Caki2 (cell line): Measurements from ENCODE around the gene PRPF6. TPM values are rescaled to one million over a fixed set of nuclear protein-coding genes. Genes with fewer than 3 reads are reported as not detected.

ENCODE experiments used
- DNase-seq: peaks from one replicate; pipeline ENCODE4 v3.0.0-alpha.2; 2015; ENCODE audit warnings: low read depth
- in situ Hi-C: cut with HindIII; loops from 2 replicates; pipeline ENCODE4 v1.10.0; 2016; ENCODE audit warnings: low sequenced_read_pairs, low pct_unique_long_range_greater_than_20kb, mixed read lengths
- total RNA-seq: library from RNA; depleted of rRNA; stranded (reverse); fragments of >200 nt; shearing (Covaris generic); gene quantifications from 2 replicates; pipeline ENCODE4 v1.2.3, GENCODE V29; 2014; ENCODE audit warnings: low replicate concordance

The PRPF6 gene
- total RNA-seq, 1 experiment from 2014 or later, result 130 TPM

DNA sequence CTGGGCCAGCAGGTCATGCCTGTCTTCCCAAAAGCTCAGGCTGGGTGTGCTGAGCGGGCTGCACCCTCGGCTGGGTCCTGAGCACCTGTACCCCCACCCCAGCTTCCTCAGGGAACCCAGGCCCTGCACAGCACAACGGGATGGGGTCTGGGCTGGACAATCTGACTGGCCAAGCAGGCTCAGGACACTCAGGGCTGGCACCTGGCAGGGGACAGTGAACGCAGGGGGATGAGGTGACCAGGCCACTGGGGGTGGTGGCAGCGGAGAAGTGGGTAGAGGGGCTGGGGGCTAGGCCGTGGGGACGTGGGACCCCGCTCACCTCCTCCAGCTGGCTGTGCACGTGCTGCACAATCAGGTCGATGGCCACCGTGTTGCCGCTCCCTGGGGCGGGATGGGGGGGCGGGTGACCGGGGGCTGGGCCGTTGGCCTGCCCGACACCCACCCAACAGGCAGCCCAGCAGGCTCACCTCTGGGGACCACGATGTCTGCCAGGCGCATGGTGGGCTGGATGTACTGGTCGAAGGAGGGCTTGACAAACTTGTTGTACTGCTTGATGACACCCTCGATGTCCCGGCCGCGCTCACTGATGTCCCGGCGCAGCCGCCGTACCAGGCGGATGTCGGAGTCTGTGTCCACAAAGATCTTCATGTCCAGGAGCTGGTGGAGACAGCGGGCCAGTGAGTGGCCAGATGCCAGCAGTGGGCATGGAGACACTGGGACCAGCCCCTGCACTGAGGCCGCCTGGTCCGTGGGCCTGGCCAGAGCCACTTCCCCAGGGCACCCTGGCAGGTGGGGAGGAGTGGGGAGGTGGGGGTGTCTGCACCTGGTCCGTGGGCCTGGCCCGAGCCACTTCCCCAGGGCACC lies 36.6 kb upstream of the PRPF6 start:
- in situ Hi-C loops, result no loop called here
- DNase-seq, result no peak

GRCh38 chr20:63945031-63945658 lies 35.8 kb upstream of the PRPF6 start:
- in situ Hi-C loops, result no loop called here
- no peak for DNase-seq

GRCh38 chr20:63945921-63946920 lies 34.7 kb upstream of the PRPF6 start:
- in situ Hi-C loops, result no loop called here
- no peak for DNase-seq

DNA sequence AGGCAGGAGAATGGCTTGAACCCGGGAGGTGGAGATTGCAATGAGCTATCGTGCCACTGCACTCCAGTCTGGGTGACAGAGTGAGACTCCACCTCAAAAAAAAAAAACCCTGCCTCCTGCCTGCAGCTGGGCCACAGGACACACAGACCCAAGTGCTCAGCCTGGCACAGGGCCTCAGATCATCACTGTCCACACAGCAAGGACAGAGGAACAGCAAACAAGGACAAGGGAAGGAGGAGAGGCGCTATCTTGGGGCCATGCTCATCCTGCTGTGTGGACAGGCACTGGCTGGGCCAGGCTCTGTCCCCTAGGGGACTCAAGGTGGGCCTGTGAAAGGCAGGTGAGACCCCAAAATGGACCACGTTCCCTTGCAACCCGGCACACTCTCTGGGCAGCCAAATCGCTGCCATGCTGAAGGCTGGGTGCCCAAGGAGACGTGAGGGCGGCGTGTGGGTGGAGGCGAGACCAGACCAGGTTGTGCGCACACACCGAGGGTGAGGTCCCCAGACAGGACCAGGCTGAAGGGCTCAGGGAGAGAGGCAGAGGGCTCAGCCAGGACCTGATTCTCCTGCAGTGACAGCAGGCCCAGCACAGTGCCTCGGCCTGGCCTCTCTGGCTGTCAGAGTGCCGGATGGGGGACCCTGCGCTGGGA lies 33.8 kb upstream of the PRPF6 start:
- in situ Hi-C loops, result no loop called here
- DNase-seq, result no peak

DNA sequence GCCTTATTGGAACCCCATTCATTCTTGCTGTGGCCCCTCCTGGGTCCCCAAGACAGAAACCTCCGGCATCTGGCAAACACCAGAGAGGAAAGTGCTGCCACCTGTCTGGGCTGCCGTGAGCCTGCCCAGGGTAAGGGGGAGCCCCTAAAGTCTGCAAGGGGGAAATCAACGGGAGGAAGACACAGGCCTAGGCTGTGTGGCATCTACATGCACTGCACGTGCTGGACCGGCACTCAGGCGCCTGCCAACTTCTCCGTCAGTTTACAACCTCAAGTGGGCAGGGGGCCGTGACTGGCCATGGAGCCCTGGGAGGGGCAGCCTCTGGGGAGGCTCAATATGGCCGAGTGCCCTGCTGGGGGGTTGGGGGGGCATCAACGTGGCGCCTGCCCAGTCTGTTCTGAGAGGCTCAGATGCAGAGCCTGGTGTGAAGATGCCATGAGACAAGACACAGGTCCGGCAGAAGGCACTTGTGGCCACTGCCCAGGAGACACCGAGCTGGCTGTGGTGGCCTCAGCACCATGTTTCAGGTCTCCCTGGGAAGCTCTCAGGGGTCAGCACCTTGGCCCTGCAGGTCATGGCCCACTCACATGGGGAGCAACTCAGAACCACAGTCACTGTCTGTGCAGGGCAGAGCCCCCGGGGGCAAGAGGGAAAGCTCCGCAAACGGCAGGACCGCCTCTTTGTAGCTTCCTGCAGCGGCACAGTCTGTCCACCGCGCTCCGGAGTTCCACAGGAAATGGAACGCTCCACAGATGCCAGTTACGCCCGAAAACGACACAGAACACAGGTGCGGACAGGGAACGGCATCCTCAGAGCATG lies 33.1 kb upstream of the PRPF6 start:
- DNase-seq, result peak; percentile 26
- in situ Hi-C loops, result no loop called here

- DNase-seq, result no peak
- in situ Hi-C loops, result no loop called here
Measured at GRCh38 chr20:63950701-63951397, 30.1 kb upstream of the PRPF6 start.

- in situ Hi-C loops, result no loop called here
- no peak for DNase-seq
Measured at GRCh38 chr20:63951398-63952209, 29.3 kb upstream of the PRPF6 start.

DNA sequence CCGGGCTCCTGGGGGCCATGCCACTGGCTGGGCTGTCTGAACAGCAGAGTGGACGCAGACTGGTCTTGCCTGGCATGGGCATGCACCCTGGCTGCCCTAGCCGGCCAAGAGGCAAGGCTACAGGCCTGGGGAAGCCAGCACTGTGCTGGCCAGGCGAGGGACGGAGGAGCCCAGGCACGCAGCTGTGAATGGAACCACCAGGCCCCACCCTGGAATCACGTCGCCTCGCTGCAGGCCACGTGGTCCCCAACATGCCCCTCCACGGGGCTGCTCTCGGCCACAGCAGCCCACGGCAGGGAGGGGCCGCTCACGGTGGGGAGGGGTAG lies 28.8 kb upstream of the PRPF6 start:
- in situ Hi-C loops, result no loop called here

DNA sequence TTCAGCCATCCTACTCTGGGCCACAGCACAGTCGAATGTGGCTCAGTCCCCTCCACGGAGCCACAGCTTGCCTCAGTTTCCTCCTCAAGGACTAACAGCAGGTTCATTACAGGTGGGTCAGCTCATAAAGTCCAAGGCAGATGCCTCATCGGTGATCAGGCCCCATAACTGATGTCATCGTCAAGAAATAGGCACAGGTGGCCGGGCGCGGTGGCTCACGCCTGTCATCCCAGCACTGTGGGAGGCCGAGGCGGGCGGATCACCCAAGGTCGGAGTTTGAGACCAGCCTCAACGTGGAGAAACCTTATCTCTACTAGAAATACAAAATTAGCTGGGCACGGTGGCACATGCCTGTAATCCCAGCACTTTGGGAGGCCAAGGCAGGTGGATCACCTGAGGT lies 28.2 kb upstream of the PRPF6 start:
- in situ Hi-C loops, result no loop called here
- DNase-seq, result no peak

More for the DNA sequence above, 28.8 kb upstream of the PRPF6 start:
- no peak for DNase-seq

DNA sequence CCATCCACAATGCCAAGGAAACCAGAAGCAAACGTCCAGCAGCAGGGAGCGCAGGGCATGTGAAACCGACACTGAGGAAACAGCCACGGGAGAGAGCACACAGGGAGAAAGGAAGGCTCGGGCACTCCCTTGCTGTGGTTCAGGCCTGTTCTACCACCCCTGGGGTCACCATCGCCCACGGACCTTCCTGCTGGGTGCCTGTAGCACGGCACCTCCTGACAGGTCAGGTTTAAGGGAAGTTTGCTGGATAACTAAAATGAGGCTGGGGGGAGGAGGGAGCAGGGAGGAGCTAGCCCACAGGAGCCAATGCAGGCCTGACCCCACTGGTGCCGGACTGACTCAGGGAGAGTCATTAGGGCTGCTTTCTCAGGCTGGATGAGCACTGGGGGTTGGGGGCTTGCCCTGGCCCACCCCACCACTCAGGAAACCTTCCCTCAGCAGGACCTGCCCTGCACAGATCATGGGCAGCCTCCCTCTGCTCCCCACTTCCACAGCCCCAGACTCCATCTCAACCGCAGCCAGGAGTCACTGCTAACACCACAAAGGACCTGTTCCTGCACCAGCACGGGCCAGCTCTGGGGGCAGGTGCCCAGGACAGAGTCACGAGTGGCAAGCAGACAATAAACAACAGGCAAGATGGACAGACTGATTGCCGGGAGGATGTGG lies 27.0 kb upstream of the PRPF6 start:
- DNase-seq, result no peak
- in situ Hi-C loops, result no loop called here

DNA sequence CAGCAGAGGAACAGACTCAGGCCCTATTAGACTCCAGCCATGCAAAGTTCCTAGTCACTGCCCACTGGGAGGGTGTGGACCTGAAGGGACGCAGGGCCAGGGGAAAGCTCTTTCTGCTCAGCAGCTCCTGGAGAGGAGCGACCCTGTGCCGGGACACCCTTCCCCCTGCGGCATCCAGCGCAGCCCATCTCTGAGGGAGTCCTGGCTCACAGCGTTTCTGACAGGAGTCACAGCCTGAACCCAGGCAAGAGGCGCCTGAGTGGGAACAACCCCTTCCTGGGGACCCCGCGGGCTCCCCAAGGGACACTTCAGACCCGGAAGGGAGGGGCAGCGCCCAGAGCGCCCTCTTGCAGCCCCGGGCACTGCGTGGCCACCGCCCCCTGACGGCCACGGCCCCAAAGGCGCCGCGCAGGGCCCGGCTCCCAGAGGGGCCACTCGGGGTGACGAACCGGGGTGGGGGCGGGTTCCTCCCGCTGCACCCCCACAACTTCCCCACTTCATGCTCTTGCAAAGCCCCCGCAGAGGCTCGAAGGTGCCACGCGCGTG lies 25.6 kb upstream of the PRPF6 start:
- peak; percentile 49 for DNase-seq

DNA sequence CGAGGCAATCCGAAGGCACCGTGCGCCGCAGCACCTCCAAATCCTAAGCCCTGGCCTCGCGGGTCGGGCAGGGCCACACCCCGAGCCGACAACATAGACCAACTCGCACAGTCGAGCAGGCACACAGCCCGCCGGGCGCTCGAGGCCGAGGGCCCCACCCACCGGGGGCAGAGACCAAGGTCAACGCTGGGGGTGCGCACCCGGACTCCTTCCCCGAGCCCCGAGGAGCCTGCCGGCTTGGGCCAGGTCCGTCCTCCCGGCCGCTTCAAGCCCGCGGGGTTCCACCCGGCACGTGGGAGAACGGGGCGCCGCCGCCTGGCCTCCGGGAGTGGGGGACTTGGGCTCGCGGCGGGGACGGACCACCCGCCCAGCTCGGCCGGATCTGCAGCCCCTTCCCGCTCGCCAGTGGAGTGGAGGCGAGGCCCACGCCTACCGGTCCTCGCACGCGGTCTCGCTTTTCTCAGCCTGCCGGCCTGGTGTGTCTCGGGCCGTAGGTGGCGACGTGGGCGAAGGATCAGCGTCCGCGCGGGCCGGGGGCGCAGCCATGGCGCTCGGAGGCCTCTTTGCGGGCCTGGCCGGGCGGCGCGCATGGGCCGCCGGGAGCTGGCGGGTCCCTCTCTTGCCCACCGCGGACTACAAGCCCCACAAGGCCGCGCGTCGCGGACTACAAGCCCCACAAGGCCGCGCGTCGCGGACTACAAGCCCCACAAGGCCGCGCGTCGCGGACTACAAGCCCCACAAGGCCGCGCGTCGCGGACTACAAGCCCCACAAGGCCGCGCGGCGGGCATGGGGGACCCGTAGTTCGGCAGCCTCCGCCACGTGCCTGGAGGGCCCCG lies 24.9 kb upstream of the PRPF6 start, which contains the start of gene UCKL1:
Gene UCKL1 (minus strand): TSS at position 590 of the 837 bp plus-strand sequence. CDS start 44 bp downstream, at position 546.
- peak; percentile 91 for DNase-seq
- in situ Hi-C loops, result no loop called here

More for the DNA sequence above, 25.6 kb upstream of the PRPF6 start:
- in situ Hi-C loops, result no loop called here

GRCh38 chr20:63956664-63957003 lies 24.3 kb upstream of the PRPF6 start:
- in situ Hi-C loops, result no loop called here
- DNase-seq, result no peak

- DNase-seq, result peak; percentile 82
- in situ Hi-C loops, result no loop called here
Measured at GRCh38 chr20:63957004-63957689, 23.8 kb upstream of the PRPF6 start.
